Measurements from ENCODE around the gene PSME1. TPM values are rescaled to one million over a fixed set of nuclear protein-coding genes. Genes with fewer than 3 reads are reported as not detected.

Gene PSME1
- total RNA-seq, 2 experiments from 2014 or later = 149 to 187 TPM

GRCh38 chr14:24171422-24172260 is 35.6 kb downstream of the PSME1 start, which contains the start of gene REC8:
TSS of gene REC8 (plus strand) at chr14:24172080. CDS start at chr14:24172553, 473 bp downstream.
- Histone ChIP-seq H3K4me1 (ENCODE audit: insufficient read depth, low read length, poor library complexity, severe bottlenecking) (no peaks in the 10 kb centered on the region), H3K9me2 (ENCODE audit: insufficient read depth, low read length) (no peaks in the 10 kb centered on the region), H3K4me3 (ENCODE audit: low read depth, low read length, poor library complexity, severe bottlenecking) (no peak within 1 kb of the TSS), H3K9me3 (ENCODE audit: low read length) (no peaks in the 10 kb centered on the region), H4K20me1 (ENCODE audit: insufficient read depth, low read length) (no peaks in the 10 kb centered on the region), H3K36me3 (ENCODE audit: insufficient read depth, low read length) (0 out of 2 replicates have a peak, but pooled peaks cover 1% of the 10 kb centered on the region), H3K79me2 (ENCODE audit: insufficient read depth, low read depth, low read length) (no peaks in the 10 kb centered on the region), H3K27ac (ENCODE audit: low read depth, low read length, poor library complexity, severe bottlenecking) (no peak within 1 kb of the TSS), H3K4me2 (ENCODE audit: low read length) (no peak within 1 kb of the TSS), H2AFZ (ENCODE audit: low read length) (no peak within 1 kb of the TSS)
- TF ChIP-seq EZH2phosphoT487 (IDR thresholded peaks at IDR 0.05; ENCODE audit: borderline replicate concordance, low read depth, low read length) = no peak
- TF ChIP-seq CTCF (conservative IDR thresholded peaks at IDR 0.05; ENCODE audit: low read length) = no peak
- ChIA-PET POLR2A (no interaction called here), CTCF (ENCODE audit: unreplicated experiment) (no interaction called here)
- DNase-seq (ENCODE audit: low spot score) = no peak
- no TSS peak for BruUV-seq (replicated peaks)
- intact Hi-C loops (cut with micrococcal nuclease; ENCODE audit: unreplicated experiment) = no loop called here

- Histone ChIP-seq H3K79me2 (ENCODE audit: insufficient read depth, low read depth, low read length) (no peaks in the 10 kb centered on the region), H3K4me2 (ENCODE audit: low read length) (no peak overlapping the region), H2AFZ (ENCODE audit: low read length) (no peak overlapping the region), H3K9me3 (ENCODE audit: low read length) (no peaks in the 10 kb centered on the region), H3K27ac (ENCODE audit: low read depth, low read length, poor library complexity, severe bottlenecking) (no peak overlapping the region), H3K4me1 (ENCODE audit: insufficient read depth, low read length, poor library complexity, severe bottlenecking) (no peaks in the 10 kb centered on the region), H3K36me3 (ENCODE audit: insufficient read depth, low read length) (no peaks in the 10 kb centered on the region), H3K4me3 (ENCODE audit: low read depth, low read length, poor library complexity, severe bottlenecking) (no peak overlapping the region), H4K20me1 (ENCODE audit: insufficient read depth, low read length) (no peaks in the 10 kb centered on the region), H3K9me2 (ENCODE audit: insufficient read depth, low read length) (no peaks in the 10 kb centered on the region)
- CTCF ChIA-PET (ENCODE audit: unreplicated experiment) = interaction anchor here (1.3 kb wide), 1 partner anchor 11 kb away, joined by 3 read pairs; the partner anchor contains the start of gene IRF9
- DNase-seq (ENCODE audit: low spot score) = no peak
- TF ChIP-seq CTCF (conservative IDR thresholded peaks at IDR 0.05; ENCODE audit: low read length) = no peak
- BruUV-seq (replicated peaks) = no TSS peak
- POLR2A ChIA-PET = no interaction called here
- intact Hi-C loops (cut with micrococcal nuclease; ENCODE audit: unreplicated experiment) = no loop called here
These were observed 36.4 kb downstream of the PSME1 start for GRCh38 chr14:24172261-24172860.

- Histone ChIP-seq H3K36me3 (ENCODE audit: insufficient read depth, low read length) (no peaks in the 10 kb centered on the region), H3K9me3 (ENCODE audit: low read length) (no peaks in the 10 kb centered on the region), H3K4me1 (ENCODE audit: insufficient read depth, low read length, poor library complexity, severe bottlenecking) (no peaks in the 10 kb centered on the region), H3K79me2 (ENCODE audit: insufficient read depth, low read depth, low read length) (no peaks in the 10 kb centered on the region), H3K9me2 (ENCODE audit: insufficient read depth, low read length) (no peaks in the 10 kb centered on the region), H3K27ac (ENCODE audit: low read depth, low read length, poor library complexity, severe bottlenecking) (no peak overlapping the region), H3K4me2 (ENCODE audit: low read length) (no peak overlapping the region), H2AFZ (ENCODE audit: low read length) (no peak overlapping the region), H4K20me1 (ENCODE audit: insufficient read depth, low read length) (no peaks in the 10 kb centered on the region), H3K4me3 (ENCODE audit: low read depth, low read length, poor library complexity, severe bottlenecking) (no peak overlapping the region)
- no peak for TF ChIP-seq EZH2phosphoT487 (IDR thresholded peaks at IDR 0.05; ENCODE audit: borderline replicate concordance, low read depth, low read length)
- TF ChIP-seq CTCF (conservative IDR thresholded peaks at IDR 0.05; ENCODE audit: low read length) = no peak
- no TSS peak for BruUV-seq (replicated peaks)
- DNase-seq (ENCODE audit: low spot score) = no peak
- intact Hi-C loops (cut with micrococcal nuclease; ENCODE audit: unreplicated experiment) = no loop called here
- ChIA-PET CTCF (ENCODE audit: unreplicated experiment) (interaction anchor here (1.3 kb wide), 1 partner anchor 12 kb away, joined by 3 read pairs; the partner anchor contains the start of gene IRF9), POLR2A (interaction anchor here (0.9 kb wide), 1 partner anchor 101 kb away, joined by 3 read pairs; no protein-coding TSS in a partner anchor)
These were observed 36.9 kb downstream of the PSME1 start for GRCh38 chr14:24172871-24173281.
